H1 (cell line): ENCODE data around the gene YWHAQ. TPM values are rescaled to one million over a fixed set of nuclear protein-coding genes. Genes with fewer than 3 reads are reported as not detected.

Source experiments
- CTCF ChIA-PET: fragments of 300-600 bp; sonication (Branson Sonifier 250); formaldehyde crosslinking; loops from one replicate; lab custom pipeline; 2021; ENCODE audit not compliant: partially characterized antibody; lab: Charles Lee
- POLR2A ChIA-PET: fragments of 300-600 bp; sonication (Branson Sonifier 250); formaldehyde crosslinking; loops from one replicate; lab custom pipeline; 2021; ENCODE audit warnings: inconsistent platforms; ENCODE audit not compliant: partially characterized antibody; lab: Charles Lee
- DNase-seq, 2 experiments: peaks; one replicate each; pipeline versions ENCODE4 v3.0.0 to v3.0.0-alpha.2; 2010 to 2022; ENCODE audit warnings: low spot score in 2 of 2, low read depth in 1 of 2, mixed read lengths in 1 of 2
- FAIRE-seq: peaks from 2 replicates; lab custom pipeline; 2011; peaks lifted over from hg19 to GRCh38; lab: Jason Lieb, UNC
- H2AFZ ChIP-seq: 2 replicates; pipeline ENCODE4 v1.8.1; 2012; ENCODE audit warnings: low read length, inconsistent platforms
- H2AK5ac ChIP-seq: 2 replicates; pipeline ENCODE4 v1.6.1; 2013; ENCODE audit warnings: low read depth, low read length
- H2BK120ac ChIP-seq: replicated peaks from 2 replicates; pipeline ENCODE3; 2013; ENCODE audit warnings: low read depth, low read length, inconsistent platforms
- H2BK12ac ChIP-seq: 2 replicates; pipeline ENCODE4 v1.6.1; 2013; ENCODE audit warnings: low read depth, low read length
- H2BK15ac ChIP-seq: 2 replicates; pipeline ENCODE4 v1.6.1; 2013; ENCODE audit warnings: low read length
- H2BK20ac ChIP-seq: 2 replicates; pipeline ENCODE4 v1.6.1; 2013; ENCODE audit warnings: low read length
- H2BK5ac ChIP-seq: 2 replicates; pipeline ENCODE4 v1.6.1; 2013; ENCODE audit warnings: low read depth, low read length
- H3K14ac ChIP-seq: 2 replicates; pipeline ENCODE4 v1.6.1; 2013; ENCODE audit warnings: inconsistent platforms; ENCODE audit not compliant: insufficient read length
- H3K18ac ChIP-seq: 2 replicates; pipeline ENCODE4 v1.6.1; 2013; ENCODE audit warnings: low read length; ENCODE audit errors: extremely low read depth
- H3K23ac ChIP-seq: 2 replicates; pipeline ENCODE4 v1.6.1; 2013; ENCODE audit warnings: inconsistent platforms; ENCODE audit not compliant: insufficient read length
- H3K23me2 ChIP-seq: 2 replicates; pipeline ENCODE4 v1.6.1; 2013; ENCODE audit warnings: low read depth, low read length
- H3K27ac ChIP-seq: 2 replicates; pipeline ENCODE4 v1.6.1; 2011; ENCODE audit warnings: low read depth, low read length, inconsistent platforms
- H3K27me3 ChIP-seq, 4 experiments: replicated peaks in 1 of 4; 1 replicate in 1 of 4; 2 replicates in 3 of 4; pipeline versions ENCODE4 v1.6.1 to v1.8.1; 2011 to 2013; ENCODE audit warnings: low read length in 3 of 4, mild to moderate bottlenecking in 3 of 4, inconsistent platforms in 2 of 4, mixed read lengths in 2 of 4, moderate library complexity in 1 of 4; ENCODE audit not compliant: control insufficient read depth in 3 of 4, insufficient read depth in 3 of 4; ENCODE audit errors: extremely low read depth in 1 of 4
- H3K36me3 ChIP-seq, 4 experiments: 2 replicates each; pipeline versions ENCODE4 v1.6.1 to v1.8.1; 2011 to 2013; ENCODE audit warnings: mild to moderate bottlenecking in 4 of 4, low read length in 3 of 4, moderate library complexity in 2 of 4, control low read depth in 1 of 4, inconsistent platforms in 1 of 4; ENCODE audit not compliant: insufficient read depth in 4 of 4, control insufficient read depth in 2 of 4
- H3K4ac ChIP-seq: replicated peaks from 2 replicates; pipeline ENCODE3; 2013; ENCODE audit warnings: low read length, low read depth, mixed read lengths, inconsistent platforms; ENCODE audit not compliant: insufficient read length
- H3K4me1 ChIP-seq, 4 experiments: replicated peaks in 1 of 4; 1 replicate in 1 of 4; 2 replicates in 3 of 4; pipeline versions ENCODE4 v1.6.1 to v1.8.1; 2011 to 2013; ENCODE audit warnings: low read length in 3 of 4, inconsistent platforms in 2 of 4, mixed read lengths in 1 of 4; ENCODE audit not compliant: insufficient read depth in 4 of 4, control insufficient read depth in 3 of 4
- H3K4me2 ChIP-seq, 2 experiments: 2 replicates each; pipeline versions ENCODE4 v1.6.1 to v1.8.1; 2011 to 2013; ENCODE audit warnings: low read depth in 2 of 2, low read length in 2 of 2, control low read depth in 1 of 2, inconsistent platforms in 1 of 2, mild to moderate bottlenecking in 1 of 2; ENCODE audit not compliant: insufficient read depth in 1 of 2
- H3K4me3 ChIP-seq, 4 experiments: fragments of 200-600, 300-600 bp in 1 of 4; sonication (generic), shearing (Covaris generic), sonication (Bioruptor Twin) in 1 of 4; 2 replicates each; pipeline versions ENCODE4 v1.5.1 to v1.8.1; 2011 to 2016; ENCODE audit warnings: low read length in 4 of 4, low read depth in 3 of 4, control low read depth in 2 of 4, inconsistent platforms in 2 of 4, mild to moderate bottlenecking in 2 of 4, mixed read lengths in 1 of 4, moderate library complexity in 1 of 4; ENCODE audit not compliant: insufficient read depth in 2 of 4; ENCODE audit errors: extremely low read depth in 1 of 4
- H3K56ac ChIP-seq: replicated peaks from 2 replicates; pipeline ENCODE3; 2013; ENCODE audit warnings: low read depth, mild to moderate bottlenecking, mixed read lengths, low read length, inconsistent platforms; ENCODE audit not compliant: insufficient read length
- H3K79me1 ChIP-seq: 2 replicates; pipeline ENCODE4 v1.6.1; 2013; ENCODE audit warnings: low read depth, low read length, control low read depth
- H3K79me2 ChIP-seq, 2 experiments: 2 replicates each; pipeline versions ENCODE4 v1.6.1 to v1.8.1; 2012 to 2013; ENCODE audit warnings: low read length in 2 of 2, mild to moderate bottlenecking in 2 of 2, inconsistent platforms in 1 of 2; ENCODE audit not compliant: insufficient read depth in 2 of 2, control insufficient read depth in 1 of 2
- H3K9ac ChIP-seq, 4 experiments: replicated peaks in 1 of 4; 1 replicate in 1 of 4; 2 replicates in 3 of 4; pipeline versions ENCODE4 v1.6.1 to v1.8.1; 2011 to 2013; ENCODE audit warnings: low read depth in 3 of 4, low read length in 3 of 4, control low read depth in 2 of 4, mild to moderate bottlenecking in 2 of 4, moderate library complexity in 2 of 4, inconsistent platforms in 1 of 4; ENCODE audit errors: extremely low read depth in 1 of 4
- H3K9me3 ChIP-seq, 2 experiments: 2 replicates each; pipeline versions ENCODE4 v1.6.1 to v1.8.1; 2012 to 2013; ENCODE audit warnings: mild to moderate bottlenecking in 2 of 2, moderate library complexity in 2 of 2, control low read depth in 1 of 2, inconsistent platforms in 1 of 2, low read depth in 1 of 2, low read length in 1 of 2, mixed read lengths in 1 of 2; ENCODE audit not compliant: insufficient read depth in 2 of 2
- H4K20me1 ChIP-seq, 2 experiments: replicated peaks in 1 of 2; 2 replicates each; pipeline versions ENCODE3 to v1.8.1; 2011 to 2013; ENCODE audit warnings: inconsistent platforms in 2 of 2, low read length in 2 of 2, mild to moderate bottlenecking in 1 of 2; ENCODE audit not compliant: insufficient read depth in 2 of 2, control insufficient read depth in 1 of 2
- H4K5ac ChIP-seq: 2 replicates; pipeline ENCODE4 v1.6.1; 2013; ENCODE audit warnings: low read length, low read depth, mixed read lengths, inconsistent platforms; ENCODE audit not compliant: insufficient read length
- H4K8ac ChIP-seq: 2 replicates; pipeline ENCODE4 v1.8.0; 2013; ENCODE audit warnings: mild to moderate bottlenecking, moderate library complexity, low read length, inconsistent platforms; ENCODE audit not compliant: insufficient read depth; ENCODE audit errors: extremely low read depth
- H4K91ac ChIP-seq: replicated peaks from 2 replicates; pipeline ENCODE3; 2013; ENCODE audit warnings: low read length, mixed read lengths, inconsistent platforms; ENCODE audit not compliant: insufficient read length
- ASH2L ChIP-seq: fragments of 200-600, 300-600 bp; sonication (generic); IDR thresholded peaks from one replicate; pipeline ENCODE4 v1.7.1; 2017; ENCODE audit warnings: low read length
- CBX8 ChIP-seq: fragments of 300-800, 300-1000 bp; sonication (generic); IDR thresholded peaks from 2 replicates; pipeline ENCODE4 v1.7.1; 2016; ENCODE audit warnings: low read depth, low read length, borderline replicate concordance
- KDM4A ChIP-seq: IDR thresholded peaks from one replicate; pipeline ENCODE4 v1.7.1; 2012; ENCODE audit warnings: low read depth, mild to moderate bottlenecking, moderate library complexity, low read length, inconsistent platforms; ENCODE audit not compliant: severe bottlenecking
- KDM5A ChIP-seq: fragments of 200-600 bp; IDR thresholded peaks from 2 replicates; pipeline ENCODE4 v1.7.1; 2012; ENCODE audit warnings: mild to moderate bottlenecking, low read length, inconsistent platforms, mixed read lengths
- PHF8 ChIP-seq: fragments of 200-600 bp; sonication (generic); conservative IDR thresholded peaks from 2 replicates; pipeline ENCODE4 v1.7.1; 2012; ENCODE audit warnings: low read depth, mild to moderate bottlenecking, inconsistent platforms, low read length, moderate library complexity
- POLR2AphosphoS5 ChIP-seq: IDR thresholded peaks from 2 replicates; pipeline ENCODE4 v1.6.1; 2011; ENCODE audit warnings: low read depth, low read length
- RXRA ChIP-seq: IDR thresholded peaks from 2 replicates; pipeline ENCODE4 v1.6.1; 2011; ENCODE audit warnings: low read depth, mild to moderate bottlenecking, low read length, moderate library complexity; ENCODE audit not compliant: insufficient read depth
- SP1 ChIP-seq: IDR thresholded peaks from 2 replicates; pipeline ENCODE4 v1.6.1; 2011; ENCODE audit warnings: low read depth, low read length
- TAF1 ChIP-seq: IDR thresholded peaks from 2 replicates; pipeline ENCODE4 v1.6.1; 2011; ENCODE audit warnings: mild to moderate bottlenecking, low read depth, low read length
- WGBS, 2 experiments: shearing (Covaris generic) in 1 of 2; methylation state at CpG; one replicate each; pipeline versions ENCODE4 v1.1.6 to v1.1.7; 2013 to 2015; ENCODE audit warnings: low lambda C conversion rate in 2 of 2, mixed read lengths in 2 of 2, inconsistent platforms in 1 of 2, low coverage in 1 of 2, missing lambda C conversion rate in 1 of 2; ENCODE audit not compliant: insufficient replicate concordance in 2 of 2, insufficient coverage in 1 of 2, insufficient read length in 1 of 2; ENCODE audit errors: extremely low coverage in 1 of 2, missing lambda C conversion rate in 1 of 2; 5-methylcytosine and 5-hydroxymethylcytosine counted together
- polyA plus RNA-seq, 7 experiments: library from polyadenylated mRNA; depleted of rRNA in 3 of 7; stranded (reverse) in 5 of 7; unstranded in 2 of 7; fragments of >200 nt in 5 of 7; fragments of 200-250 nt in 2 of 7; gene quantifications; 1 replicate in 5 of 7; 2 replicates in 1 of 7; 4 replicates in 1 of 7; pipeline versions ENCODE4 v1.2.1 to v1.2.3, GENCODE V29; 2011 to 2013; ENCODE audit warnings: missing spikeins in 2 of 7, mixed read lengths in 2 of 7
- total RNA-seq: library from RNA; stranded (reverse); fragmentation: NEBNext Ultra II Directional; extraction: Animal tissue kit (Norgen Biotek cat#: 25700); gene quantifications from 2 replicates; pipeline ENCODE4 v1.2.1, GENCODE V29; 2021

YWHAQ gene
- total and polyA plus RNA-seq, 2 of the 8 experiments (the other 6 are each of a cell fraction or from before 2014, with no cell fraction given): 244 to 480 TPM

GRCh38 chr2:9660781-9661180, 30.0 kb upstream of the YWHAQ start:
- no peak for TF ChIP-seq PHF8
- no peak for TF ChIP-seq POLR2AphosphoS5
- TF ChIP-seq CBX8: no peak
- no peak for TF ChIP-seq KDM4A
- TF ChIP-seq KDM5A: no peak
- no peak for TF ChIP-seq ASH2L
- TF ChIP-seq SP1: no peak
- no peak for TF ChIP-seq RXRA
- no peak for TF ChIP-seq TAF1
- H3K4me1 ChIP-seq: no peaks in the 10 kb centered on the region; a peak in 1 of 7 replicates
- no peak overlapping the region for H4K5ac ChIP-seq
- no peak overlapping the region for H2BK12ac ChIP-seq
- no peak overlapping the region for H3K18ac ChIP-seq
- CTCF ChIA-PET: interaction anchor here (0.6 kb wide), 1 partner anchor 263 kb away, joined by 4 read pairs; no protein-coding TSS in a partner anchor
- H2BK120ac ChIP-seq: no peak overlapping the region
- no peaks in the 10 kb centered on the region for H4K20me1 ChIP-seq
- H3K9me3 ChIP-seq: no peaks in the 10 kb centered on the region
- H3K27ac ChIP-seq: no peak overlapping the region
- no peak for DNase-seq
- H3K56ac ChIP-seq: no peak overlapping the region
- 90% methylated on average over 7 of the region's 7 CpGs; no CpG with 5 or more reads in 1 of the 2 experiments for WGBS, 2 experiments
- no peak overlapping the region for H3K4me3 ChIP-seq
- H3K9ac ChIP-seq: no peak overlapping the region
- no peak overlapping the region for H2BK20ac ChIP-seq
- H2BK5ac ChIP-seq: no peak overlapping the region
- H4K91ac ChIP-seq: no peak overlapping the region
- POLR2A ChIA-PET: interaction anchor here (0.6 to 1.5 kb wide), 2 partner anchors 31 to 85 kb away, joined by 3 to 7 read pairs; partner anchors contain the start of gene YWHAQ
- H3K36me3 ChIP-seq: no peaks in the 10 kb centered on the region
- no peaks in the 10 kb centered on the region for H3K27me3 ChIP-seq
- H3K79me1 ChIP-seq: no peaks in the 10 kb centered on the region
- no peak for FAIRE-seq
- H3K4ac ChIP-seq: no peak overlapping the region
- H3K4me2 ChIP-seq: no peak overlapping the region
- no peak overlapping the region for H3K14ac ChIP-seq
- no peak overlapping the region for H2BK15ac ChIP-seq
- no peaks in the 10 kb centered on the region for H3K23me2 ChIP-seq
- no peak overlapping the region for H3K23ac ChIP-seq
- H2AK5ac ChIP-seq: no peak overlapping the region
- H3K79me2 ChIP-seq: no peaks in the 10 kb centered on the region
- no peak overlapping the region for H4K8ac ChIP-seq
- H2AFZ ChIP-seq: no peak overlapping the region
